Natural killer cell (primary cell): Measurements from ENCODE around the gene CDNF. TPM values are rescaled to one million over a fixed set of nuclear protein-coding genes. Genes with fewer than 3 reads are reported as not detected.
"Not testable (repeated sequence)": the region's sequence is repeated elsewhere in the genome, so short reads cannot be mapped to it uniquely, and the experiment has no call there.

Experiments
- ATAC-seq, 3 donors: fragments of 150-1000 bp in 2 of 3; fragments of 200-7000 bp in 1 of 3; cut with Tn5 transposase; 1 replicate in 1 of 3; 2 replicates in 2 of 3; pipeline ENCODE4 v1.10.0; 2021; ENCODE audit warnings: mild to moderate bottlenecking in 2 of 3, moderate library complexity in 2 of 3
- DNase-seq, 2 donors: peaks; one replicate each; pipeline versions ENCODE4 v3.0.0 to v3.0.0-alpha.2; 2013 to 2021; ENCODE audit warnings: mixed read lengths in 1 of 2
- H3K27ac ChIP-seq: one replicate; pipeline ENCODE4 v1.5.1; 2013; ENCODE audit warnings: mild to moderate bottlenecking, low read length
- H3K27me3 ChIP-seq: one replicate; pipeline ENCODE4 v1.6.1; 2013; ENCODE audit warnings: low read length; ENCODE audit not compliant: control insufficient read depth, insufficient read depth
- H3K36me3 ChIP-seq: one replicate; pipeline ENCODE4 v1.6.1; 2013; ENCODE audit warnings: low read length; ENCODE audit not compliant: control insufficient read depth, insufficient read depth
- H3K4me1 ChIP-seq: one replicate; pipeline ENCODE4 v1.6.1; 2013; ENCODE audit warnings: low read length; ENCODE audit not compliant: control insufficient read depth, insufficient read depth
- H3K4me3 ChIP-seq: one replicate; pipeline ENCODE4 v1.5.1; 2013; ENCODE audit warnings: low read length
- H3K9me3 ChIP-seq: one replicate; pipeline ENCODE4 v1.6.1; 2013; ENCODE audit warnings: low read length; ENCODE audit not compliant: control insufficient read depth, insufficient read depth
- H3K27ac Mint-ChIP-seq, 2 donors: one replicate each; pipeline ENCODE4 v1.8.0; 2022; ENCODE audit warnings: mild to moderate bottlenecking in 2 of 2, mixed read lengths in 2 of 2, moderate library complexity in 1 of 2
- H3K27me3 Mint-ChIP-seq, 2 donors: one replicate each; pipeline ENCODE4 v1.8.0; 2022; ENCODE audit warnings: low read depth in 2 of 2, mixed read lengths in 2 of 2
- H3K36me3 Mint-ChIP-seq: one replicate; pipeline ENCODE4 v1.8.0; 2022; ENCODE audit warnings: mixed read lengths
- H3K4me1 Mint-ChIP-seq, 2 donors: one replicate each; pipeline ENCODE4 v1.8.0; 2022; ENCODE audit warnings: mixed read lengths in 2 of 2
- H3K4me3 Mint-ChIP-seq: one replicate; pipeline ENCODE4 v1.8.0; 2022; ENCODE audit warnings: mild to moderate bottlenecking, moderate library complexity, mixed read lengths
- H3K9me3 Mint-ChIP-seq, 2 donors: one replicate each; pipeline ENCODE4 v1.8.0; 2022; ENCODE audit warnings: mixed read lengths in 2 of 2
- WGBS: methylation state at CpG from one replicate; pipeline ENCODE4 v1.1.7; 2013; ENCODE audit warnings: missing lambda C conversion rate; ENCODE audit not compliant: insufficient coverage; 5-methylcytosine and 5-hydroxymethylcytosine counted together
- intact Hi-C: fragments of 100-400 bp; cut with micrococcal nuclease; formaldehyde crosslinking; loops from one replicate; pipeline ENCODE4 v1.14.2; 2022
- total RNA-seq, 4 donors: library from RNA; stranded (reverse); fragments of 120-200 nt in 1 of 4; gene quantifications; one replicate each; pipeline versions ENCODE4 v1.2.3 to v1.2.4, GENCODE V29; 2013 to 2022
- TF ChIP-seq, protein P1 (sequence below): fragments of 200-600 bp; IDR thresholded peaks from one replicate; pipeline ENCODE4 v1.8.0; 2022; ENCODE audit warnings: antibody characterized with exemption

The CDNF gene
- total RNA-seq, 3 donors from 2014 or later (not counting 1 experiment from before 2014, with no cell fraction given): 1.8 to 2.2 (median 1.9) TPM

- H3K27me3 ChIP-seq: no peaks in the 10 kb centered on the region
- no peaks in the 10 kb centered on the region for H3K9me3 ChIP-seq
- WGBS: 96% methylated on average over 5 of the region's 6 CpGs
- DNase-seq (no peak), ATAC-seq (no peak)
- H3K27ac ChIP-seq: no peak overlapping the region
- H3K4me1 Mint-ChIP-seq: peaks cover 5% of the 10 kb centered on the region in 2 donors
- TF ChIP-seq, protein P1, sequence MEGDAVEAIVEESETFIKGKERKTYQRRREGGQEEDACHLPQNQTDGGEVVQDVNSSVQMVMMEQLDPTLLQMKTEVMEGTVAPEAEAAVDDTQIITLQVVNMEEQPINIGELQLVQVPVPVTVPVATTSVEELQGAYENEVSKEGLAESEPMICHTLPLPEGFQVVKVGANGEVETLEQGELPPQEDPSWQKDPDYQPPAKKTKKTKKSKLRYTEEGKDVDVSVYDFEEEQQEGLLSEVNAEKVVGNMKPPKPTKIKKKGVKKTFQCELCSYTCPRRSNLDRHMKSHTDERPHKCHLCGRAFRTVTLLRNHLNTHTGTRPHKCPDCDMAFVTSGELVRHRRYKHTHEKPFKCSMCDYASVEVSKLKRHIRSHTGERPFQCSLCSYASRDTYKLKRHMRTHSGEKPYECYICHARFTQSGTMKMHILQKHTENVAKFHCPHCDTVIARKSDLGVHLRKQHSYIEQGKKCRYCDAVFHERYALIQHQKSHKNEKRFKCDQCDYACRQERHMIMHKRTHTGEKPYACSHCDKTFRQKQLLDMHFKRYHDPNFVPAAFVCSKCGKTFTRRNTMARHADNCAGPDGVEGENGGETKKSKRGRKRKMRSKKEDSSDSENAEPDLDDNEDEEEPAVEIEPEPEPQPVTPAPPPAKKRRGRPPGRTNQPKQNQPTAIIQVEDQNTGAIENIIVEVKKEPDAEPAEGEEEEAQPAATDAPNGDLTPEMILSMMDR: no peak
- H3K27ac Mint-ChIP-seq: no peak overlapping the region
- H3K36me3 ChIP-seq: no peaks in the 10 kb centered on the region
- H3K27me3 Mint-ChIP-seq: peaks cover 0 to 2% of the 10 kb centered on the region in 2 donors
- no peak overlapping the region for H3K4me3 Mint-ChIP-seq
- intact Hi-C loops: loop anchor here (10.0 kb wide), 1 partner anchor 627 kb away; no protein-coding TSS in a partner anchor
- no peaks in the 10 kb centered on the region for H3K4me1 ChIP-seq
- no peak overlapping the region for H3K4me3 ChIP-seq
- no peaks in the 10 kb centered on the region for H3K36me3 Mint-ChIP-seq
- H3K9me3 Mint-ChIP-seq: no peaks in the 10 kb centered on the region
These were observed 16.0 kb downstream of the CDNF start for GRCh38 chr10:14821635-14822375.

DNA sequence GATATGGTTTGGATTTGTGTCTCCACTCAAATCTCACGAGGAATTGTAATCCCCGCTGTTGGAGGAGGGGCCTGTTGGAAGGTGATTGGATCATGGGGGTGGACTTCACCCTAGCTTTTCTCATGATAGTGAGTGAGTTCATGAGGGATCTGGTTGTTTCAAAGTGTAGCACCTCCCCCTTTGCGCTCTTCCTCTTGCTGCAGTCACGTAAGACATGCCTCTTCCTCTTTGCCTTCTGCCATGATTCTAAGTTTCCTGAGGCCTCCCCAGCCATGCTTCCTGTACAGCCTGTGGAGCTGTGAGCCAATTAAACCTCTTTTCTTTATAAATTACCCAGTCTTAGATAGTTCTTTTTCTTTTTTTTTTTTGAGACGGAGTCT is 17.1 kb downstream of the CDNF start:
- H3K36me3 ChIP-seq: no peaks in the 10 kb centered on the region
- no peak overlapping the region for H3K27ac ChIP-seq
- no peaks in the 10 kb centered on the region for H3K4me1 ChIP-seq
- peaks cover 5% of the 10 kb centered on the region in 2 donors for H3K4me1 Mint-ChIP-seq
- TF ChIP-seq, protein P1: no peak
- no peak for DNase-seq
- no peaks in the 10 kb centered on the region for H3K27me3 Mint-ChIP-seq
- no peaks in the 10 kb centered on the region for H3K9me3 ChIP-seq
- intact Hi-C loops: loop anchor here (10.0 kb wide), 1 partner anchor 626 kb away; no protein-coding TSS in a partner anchor
- no peak overlapping the region for H3K4me3 Mint-ChIP-seq
- ATAC-seq: no peak
- no peaks in the 10 kb centered on the region for H3K27me3 ChIP-seq
- H3K36me3 Mint-ChIP-seq: no peaks in the 10 kb centered on the region
- no peak overlapping the region for H3K27ac Mint-ChIP-seq
- WGBS: 90% methylated on average over 5 of the region's 5 CpGs
- H3K4me3 ChIP-seq: no peak overlapping the region
- H3K9me3 Mint-ChIP-seq: no peaks in the 10 kb centered on the region

DNA sequence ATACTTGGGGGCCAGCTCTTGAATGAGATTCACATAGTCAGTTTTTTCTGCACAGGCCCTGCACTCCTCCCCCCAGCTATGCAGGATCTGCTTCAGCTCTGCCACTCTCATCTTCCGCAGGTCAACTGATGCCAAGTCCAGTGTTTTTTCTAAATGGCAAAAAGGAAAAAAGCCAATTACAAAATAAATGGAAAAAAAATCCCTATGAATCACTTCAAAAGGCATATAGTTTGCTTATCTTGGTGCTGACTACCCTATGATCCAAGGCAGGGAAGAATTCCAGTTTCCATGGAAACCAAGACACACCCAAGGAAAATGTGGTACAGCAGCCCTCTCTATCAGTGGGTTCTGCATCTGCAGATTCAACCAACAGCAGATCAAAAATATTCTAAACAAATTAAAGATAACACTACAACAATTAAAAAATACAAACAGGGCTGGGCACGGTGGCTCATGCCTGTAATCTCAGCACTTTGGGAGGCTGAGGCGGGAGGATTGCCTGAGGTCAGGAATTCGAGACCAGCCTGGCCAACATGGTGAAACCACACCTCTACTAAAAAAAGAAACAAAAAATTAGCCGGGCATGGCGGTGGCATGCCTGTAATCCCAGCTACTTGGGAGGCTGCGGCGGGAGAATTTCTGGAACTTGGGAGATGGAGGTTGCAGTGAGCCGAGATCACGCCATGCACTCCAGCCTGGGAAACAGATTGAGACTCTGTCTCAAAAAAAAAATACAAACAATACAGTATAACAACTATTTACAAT is 17.6 kb downstream of the CDNF start:
- Mint-ChIP-seq H3K4me3 (no peak overlapping the region), H3K4me1 (peaks cover 5% of the 10 kb centered on the region in 2 donors), H3K9me3 (no peaks in the 10 kb centered on the region), H3K36me3 (no peaks in the 10 kb centered on the region), H3K27ac (no peak overlapping the region), H3K27me3 (no peaks in the 10 kb centered on the region)
- ATAC-seq (no peak), DNase-seq (no peak)
- H3K27me3 ChIP-seq: no peaks in the 10 kb centered on the region
- intact Hi-C loops: loop anchor here (10.0 kb wide), 1 partner anchor 625 kb away; no protein-coding TSS in a partner anchor
- WGBS: 95% methylated on average over 8 of the region's 10 CpGs
- H3K9me3 ChIP-seq: no peaks in the 10 kb centered on the region
- no peak overlapping the region for H3K27ac ChIP-seq
- H3K36me3 ChIP-seq: no peaks in the 10 kb centered on the region
- TF ChIP-seq, protein P1: no peak
- no peak overlapping the region for H3K4me3 ChIP-seq
- H3K4me1 ChIP-seq: no peaks in the 10 kb centered on the region

GRCh38 chr10:14816717-14817116 is 21.1 kb downstream of the CDNF start:
- intact Hi-C loops, H3K27ac ChIP-seq, H3K4me3 Mint-ChIP-seq, H3K27me3 Mint-ChIP-seq, H3K9me3 Mint-ChIP-seq, H3K4me1 ChIP-seq, H3K4me3 ChIP-seq, H3K36me3 Mint-ChIP-seq, H3K9me3 ChIP-seq, H3K27ac Mint-ChIP-seq, H3K4me1 Mint-ChIP-seq, DNase-seq, H3K27me3 ChIP-seq, H3K36me3 ChIP-seq, ATAC-seq: not testable (repeated sequence)
- WGBS: 100% methylated on average over 6 of the region's 7 CpGs
